H9 (cell line): Measurements from ENCODE around the gene CD300C. TPM values are rescaled to one million over a fixed set of nuclear protein-coding genes. Genes with fewer than 3 reads are reported as not detected.

Experiments used
- DNase-seq: peaks from one replicate; pipeline ENCODE4 v3.0.0-alpha.2; 2017
- H2AFZ ChIP-seq: one replicate; pipeline ENCODE4 v1.6.1; 2013; ENCODE audit warnings: mild to moderate bottlenecking, low read length, control low read depth, moderate library complexity
- H2AK5ac ChIP-seq: 2 replicates; pipeline ENCODE4 v1.6.1; 2013; ENCODE audit warnings: low read length, control low read depth, mixed read lengths; ENCODE audit not compliant: insufficient read length
- H2BK120ac ChIP-seq: one replicate; pipeline ENCODE4 v1.6.1; 2013; ENCODE audit warnings: low read depth, mild to moderate bottlenecking, low read length, control low read depth, inconsistent platforms; ENCODE audit not compliant: poor library complexity, severe bottlenecking
- H2BK12ac ChIP-seq: 2 replicates; pipeline ENCODE4 v1.6.1; 2013; ENCODE audit warnings: low read length, control low read depth, mixed read lengths, low read depth; ENCODE audit not compliant: insufficient read length
- H2BK15ac ChIP-seq: 2 replicates; pipeline ENCODE4 v1.6.1; 2013; ENCODE audit warnings: low read depth, low read length, control low read depth
- H2BK20ac ChIP-seq: one replicate; pipeline ENCODE4 v1.6.1; 2013; ENCODE audit warnings: low read depth, mild to moderate bottlenecking, low read length, control low read depth, inconsistent platforms; ENCODE audit not compliant: poor library complexity, severe bottlenecking
- H2BK5ac ChIP-seq: 2 replicates; pipeline ENCODE4 v1.6.1; 2013; ENCODE audit warnings: low read length, control low read depth, mixed read lengths; ENCODE audit not compliant: insufficient read length
- H3K14ac ChIP-seq: 2 replicates; pipeline ENCODE4 v1.6.1; 2013; ENCODE audit warnings: low read length, control low read depth; ENCODE audit not compliant: insufficient read depth
- H3K18ac ChIP-seq: 2 replicates; pipeline ENCODE4 v1.6.1; 2013; ENCODE audit warnings: low read depth, mild to moderate bottlenecking, mixed read lengths, low read length, control low read depth; ENCODE audit not compliant: insufficient read length
- H3K23ac ChIP-seq: 2 replicates; pipeline ENCODE4 v1.6.1; 2013; ENCODE audit warnings: low read length, control low read depth, mixed read lengths, low read depth; ENCODE audit not compliant: insufficient read length
- H3K23me2 ChIP-seq: 2 replicates; pipeline ENCODE4 v1.6.1; 2013; ENCODE audit warnings: low read depth, mild to moderate bottlenecking, mixed read lengths, low read length, control low read depth; ENCODE audit not compliant: insufficient read length, poor library complexity, severe bottlenecking
- H3K27ac ChIP-seq: 2 replicates; pipeline ENCODE4 v1.5.1; 2013; ENCODE audit warnings: low read length, control low read depth, mixed read lengths, low read depth; ENCODE audit not compliant: insufficient read length
- H3K27me3 ChIP-seq: 2 replicates; pipeline ENCODE4 v1.6.1; 2013; ENCODE audit warnings: low read length, control low read depth, inconsistent platforms; ENCODE audit not compliant: insufficient read depth
- H3K4ac ChIP-seq: 2 replicates; pipeline ENCODE4 v1.6.1; 2013; ENCODE audit warnings: low read depth, mild to moderate bottlenecking, control low read depth, inconsistent platforms, low read length, moderate library complexity
- H3K4me1 ChIP-seq: 2 replicates; pipeline ENCODE4 v1.6.1; 2013; ENCODE audit warnings: low read length, control low read depth, inconsistent platforms; ENCODE audit not compliant: insufficient read depth
- H3K4me2 ChIP-seq: 2 replicates; pipeline ENCODE4 v1.6.1; 2013; ENCODE audit warnings: low read length, control low read depth, mixed read lengths; ENCODE audit not compliant: insufficient read length, insufficient read depth
- H3K56ac ChIP-seq: 2 replicates; pipeline ENCODE4 v1.6.1; 2013; ENCODE audit warnings: low read depth, mild to moderate bottlenecking, mixed read lengths, low read length, control low read depth; ENCODE audit not compliant: insufficient read length
- H3K79me1 ChIP-seq: 2 replicates; pipeline ENCODE4 v1.6.1; 2013; ENCODE audit warnings: low read depth, mild to moderate bottlenecking, moderate library complexity, low read length, control low read depth, inconsistent platforms; ENCODE audit not compliant: insufficient read depth, poor library complexity, severe bottlenecking
- H3K79me2 ChIP-seq: 2 replicates; pipeline ENCODE4 v1.6.1; 2013; ENCODE audit warnings: low read length, control low read depth, inconsistent platforms; ENCODE audit not compliant: insufficient read depth
- H3K9ac ChIP-seq: 2 replicates; pipeline ENCODE4 v1.6.1; 2013; ENCODE audit warnings: low read length, control low read depth, mixed read lengths; ENCODE audit not compliant: insufficient read length; ENCODE audit errors: extremely low read depth
- H3K9me3 ChIP-seq: one replicate; pipeline ENCODE4 v1.6.1; 2013; ENCODE audit warnings: low read depth, low read length, inconsistent platforms; ENCODE audit not compliant: control insufficient read depth
- H3T11ph ChIP-seq: one replicate; pipeline ENCODE4 v1.6.1; 2013; ENCODE audit warnings: mild to moderate bottlenecking, low read length, control low read depth, inconsistent platforms
- H4K20me1 ChIP-seq: one replicate; pipeline ENCODE4 v1.6.1; 2013; ENCODE audit not compliant: control insufficient read depth, insufficient read length, insufficient read depth
- H4K5ac ChIP-seq: 2 replicates; pipeline ENCODE4 v1.6.1; 2013; ENCODE audit warnings: low read depth, mild to moderate bottlenecking, mixed read lengths, low read length, control low read depth; ENCODE audit not compliant: insufficient read length
- H4K8ac ChIP-seq: replicated peaks from 2 replicates; pipeline ENCODE4 v1.6.1; 2013; ENCODE audit warnings: low read length, control low read depth, mixed read lengths, low read depth; ENCODE audit not compliant: insufficient read length
- H4K91ac ChIP-seq: 2 replicates; pipeline ENCODE4 v1.6.1; 2013; ENCODE audit warnings: low read depth, mild to moderate bottlenecking, moderate library complexity, mixed read lengths, low read length, control low read depth; ENCODE audit not compliant: insufficient read length
- H3K27ac Mint-ChIP-seq, 3 experiments: 2 replicates in 2 of 3; 3 replicates in 1 of 3; pipeline ENCODE4 v1.8.0; 2020 to 2021; ENCODE audit warnings: mixed read lengths in 3 of 3, mild to moderate bottlenecking in 1 of 3, moderate library complexity in 1 of 3
- H3K27me3 Mint-ChIP-seq: 2 replicates; pipeline ENCODE4 v1.8.0; 2021; ENCODE audit warnings: low read depth, mild to moderate bottlenecking, moderate library complexity, mixed read lengths
- H3K36me3 Mint-ChIP-seq, 3 experiments: 2 replicates in 2 of 3; 3 replicates in 1 of 3; pipeline ENCODE4 v1.8.0; 2020 to 2021; ENCODE audit warnings: low read depth in 3 of 3, mixed read lengths in 3 of 3; ENCODE audit not compliant: insufficient read depth in 1 of 3
- H3K4me1 Mint-ChIP-seq, 2 experiments: 2 replicates each; pipeline ENCODE4 v1.8.0; 2020; ENCODE audit warnings: mixed read lengths in 2 of 2
- H3K4me3 Mint-ChIP-seq, 2 experiments: 2 replicates in 1 of 2; 3 replicates in 1 of 2; pipeline ENCODE4 v1.8.0; 2020 to 2021; ENCODE audit warnings: mild to moderate bottlenecking in 2 of 2, mixed read lengths in 2 of 2, moderate library complexity in 1 of 2
- H3K9me3 Mint-ChIP-seq, 2 experiments: 2 replicates in 1 of 2; 3 replicates in 1 of 2; pipeline ENCODE4 v1.8.0; 2020; ENCODE audit warnings: mild to moderate bottlenecking in 2 of 2, mixed read lengths in 2 of 2, moderate library complexity in 1 of 2
- WGBS: extraction: QIAGEN DNeasy Blood & Tissue Kit; methylation state at CpG from one replicate; pipeline ENCODE4 v1.1.7; 2013; ENCODE audit warnings: missing lambda C conversion rate, low lambda C conversion rate, mixed read lengths; ENCODE audit not compliant: insufficient read length; ENCODE audit errors: extremely low coverage; 5-methylcytosine and 5-hydroxymethylcytosine counted together
- total RNA-seq: library from RNA; stranded (reverse); gene quantifications from 2 replicates; pipeline ENCODE4 v1.2.1, GENCODE V29; 2021
- TF ChIP-seq, protein P1 (sequence below): fragments of 200-600 bp; sonication (generic); conservative IDR thresholded peaks from 3 replicates; pipeline ENCODE4 v1.8.0; 2021; ENCODE audit warnings: antibody characterized with exemption, mild to moderate bottlenecking

CD300C gene
- total RNA-seq, 1 experiment from 2014 or later = not detected

DNA sequence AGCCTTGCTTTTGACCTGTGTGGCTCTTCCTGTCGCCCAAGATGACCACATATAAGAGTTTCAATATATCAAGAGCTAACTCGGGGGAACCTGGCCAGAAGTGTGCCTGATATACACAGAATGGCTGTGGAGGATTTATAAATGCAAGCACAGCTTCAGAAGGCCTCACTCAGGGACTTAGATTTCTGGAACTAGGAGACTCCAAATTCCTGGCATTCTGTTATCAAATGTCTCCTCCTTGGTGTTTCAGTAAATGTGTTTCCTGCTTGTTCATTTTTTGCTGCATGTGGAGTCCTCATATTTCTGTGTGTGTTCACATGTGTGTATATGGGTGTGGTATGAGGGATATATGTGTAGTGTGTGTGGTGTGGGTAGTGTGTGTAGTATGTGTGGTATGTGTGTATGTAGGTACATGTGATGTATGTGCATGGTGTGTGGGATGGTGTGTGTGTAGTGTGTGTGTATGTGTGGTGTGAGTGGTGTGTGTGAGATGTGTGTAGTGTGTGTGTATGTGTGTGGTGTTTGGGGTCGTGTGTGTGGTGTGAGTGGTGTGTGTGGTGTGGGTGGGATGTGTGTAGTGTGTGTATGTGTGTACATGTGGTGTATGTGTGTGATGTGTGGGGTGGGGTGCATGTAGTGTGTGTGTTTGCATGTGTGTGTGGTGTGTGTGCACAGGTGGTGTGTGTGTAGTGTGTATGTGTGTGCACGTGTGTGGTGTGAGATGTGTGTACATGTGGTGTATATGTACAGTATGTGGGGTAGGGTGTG lies 22.4 kb upstream of the CD300C start:
- Histone ChIP-seq H4K91ac (no peak overlapping the region), H3K4me2 (no peak overlapping the region), H2BK120ac (no peak overlapping the region), H2BK15ac (no peak overlapping the region), H3K9me3 (no peaks in the 10 kb centered on the region), H3K9ac (no peak overlapping the region), H4K5ac (no peak overlapping the region), H2BK5ac (no peak overlapping the region), H2BK12ac (no peak overlapping the region), H3K79me2 (no peaks in the 10 kb centered on the region), H4K8ac (no peak overlapping the region), H3K79me1 (no peaks in the 10 kb centered on the region), H3K27ac (no peak overlapping the region), H2AFZ (no peak overlapping the region), H2AK5ac (no peak overlapping the region), H3K4me1 (peaks cover 2% of the 10 kb centered on the region; the same call in 1 of the 2 replicates), H3K23ac (no peak overlapping the region), H3K18ac (no peak overlapping the region), H3K23me2 (no peaks in the 10 kb centered on the region), H3K56ac (no peak overlapping the region), H3K14ac (no peak overlapping the region), H3K4ac (no peak overlapping the region), H4K20me1 (no peaks in the 10 kb centered on the region), H3T11ph (no peak overlapping the region), H3K27me3 (no peaks in the 10 kb centered on the region), H2BK20ac (no peak overlapping the region)
- Mint-ChIP-seq H3K4me1 (peaks cover 4 to 9% of the 10 kb centered on the region in 2 experiments), H3K4me3 (no peak overlapping the region), H3K27ac (no peak overlapping the region), H3K27me3 (peaks cover 33% of the 10 kb centered on the region), H3K9me3 (peaks cover 0 to 4% of the 10 kb centered on the region in 2 experiments; a peak in 2 of 5 replicates), H3K36me3 (no peaks in the 10 kb centered on the region; a peak in 2 of 7 replicates)
- no peak for DNase-seq
- WGBS = 100% methylated on average over 2 of the region's 4 CpGs
- TF ChIP-seq, protein P1, sequence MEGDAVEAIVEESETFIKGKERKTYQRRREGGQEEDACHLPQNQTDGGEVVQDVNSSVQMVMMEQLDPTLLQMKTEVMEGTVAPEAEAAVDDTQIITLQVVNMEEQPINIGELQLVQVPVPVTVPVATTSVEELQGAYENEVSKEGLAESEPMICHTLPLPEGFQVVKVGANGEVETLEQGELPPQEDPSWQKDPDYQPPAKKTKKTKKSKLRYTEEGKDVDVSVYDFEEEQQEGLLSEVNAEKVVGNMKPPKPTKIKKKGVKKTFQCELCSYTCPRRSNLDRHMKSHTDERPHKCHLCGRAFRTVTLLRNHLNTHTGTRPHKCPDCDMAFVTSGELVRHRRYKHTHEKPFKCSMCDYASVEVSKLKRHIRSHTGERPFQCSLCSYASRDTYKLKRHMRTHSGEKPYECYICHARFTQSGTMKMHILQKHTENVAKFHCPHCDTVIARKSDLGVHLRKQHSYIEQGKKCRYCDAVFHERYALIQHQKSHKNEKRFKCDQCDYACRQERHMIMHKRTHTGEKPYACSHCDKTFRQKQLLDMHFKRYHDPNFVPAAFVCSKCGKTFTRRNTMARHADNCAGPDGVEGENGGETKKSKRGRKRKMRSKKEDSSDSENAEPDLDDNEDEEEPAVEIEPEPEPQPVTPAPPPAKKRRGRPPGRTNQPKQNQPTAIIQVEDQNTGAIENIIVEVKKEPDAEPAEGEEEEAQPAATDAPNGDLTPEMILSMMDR = no peak
